Lower leg skin (tissue), 3 donors: ENCODE measurements around the gene AURKAIP1.

Source experiments
- POLR2A ChIP-seq, 2 donors: fragments of 450-650 bp; IDR thresholded peaks; one replicate each; pipeline ENCODE4 v1.6.1; 2016 to 2017; ENCODE audit warnings: antibody characterized with exemption in 2 of 2, mild to moderate bottlenecking in 1 of 2, moderate library complexity in 1 of 2
- TF ChIP-seq, protein P1 (sequence below), 3 donors: fragments of 450-650 bp; IDR thresholded peaks; one replicate each; pipeline ENCODE4 v1.5.1; 2016; ENCODE audit warnings: antibody characterized with exemption in 3 of 3, mild to moderate bottlenecking in 3 of 3, moderate library complexity in 2 of 3

DNA sequence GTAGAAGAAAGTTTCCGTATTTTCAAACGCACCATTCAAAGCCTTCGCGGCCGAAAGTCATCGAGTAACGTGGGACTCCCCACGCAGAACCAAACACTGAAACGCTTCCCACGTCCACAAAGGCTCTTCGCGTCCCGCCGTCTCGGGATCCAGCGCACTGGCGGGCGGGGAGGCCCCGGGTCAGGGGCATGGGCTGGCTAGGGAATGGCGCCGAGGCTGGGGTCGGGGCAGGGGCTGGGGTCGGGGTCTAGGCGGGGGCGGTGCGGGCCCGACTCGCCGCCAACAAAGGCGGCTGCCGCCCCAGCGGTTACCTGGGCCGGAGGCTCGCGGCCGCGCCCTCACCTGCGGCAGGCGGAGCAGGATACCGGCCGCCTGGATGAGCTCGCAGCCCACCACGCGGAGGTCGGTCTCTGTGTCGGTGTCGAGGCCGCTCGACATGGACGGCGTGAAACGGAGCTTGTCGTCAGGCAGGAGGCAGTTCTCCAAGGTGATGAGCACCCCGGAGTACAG is 23.7 kb upstream of the AURKAIP1 start:
- TF ChIP-seq POLR2A (IDR thresholded peaks at IDR 0.05), result no peak
- TF ChIP-seq, protein P1, sequence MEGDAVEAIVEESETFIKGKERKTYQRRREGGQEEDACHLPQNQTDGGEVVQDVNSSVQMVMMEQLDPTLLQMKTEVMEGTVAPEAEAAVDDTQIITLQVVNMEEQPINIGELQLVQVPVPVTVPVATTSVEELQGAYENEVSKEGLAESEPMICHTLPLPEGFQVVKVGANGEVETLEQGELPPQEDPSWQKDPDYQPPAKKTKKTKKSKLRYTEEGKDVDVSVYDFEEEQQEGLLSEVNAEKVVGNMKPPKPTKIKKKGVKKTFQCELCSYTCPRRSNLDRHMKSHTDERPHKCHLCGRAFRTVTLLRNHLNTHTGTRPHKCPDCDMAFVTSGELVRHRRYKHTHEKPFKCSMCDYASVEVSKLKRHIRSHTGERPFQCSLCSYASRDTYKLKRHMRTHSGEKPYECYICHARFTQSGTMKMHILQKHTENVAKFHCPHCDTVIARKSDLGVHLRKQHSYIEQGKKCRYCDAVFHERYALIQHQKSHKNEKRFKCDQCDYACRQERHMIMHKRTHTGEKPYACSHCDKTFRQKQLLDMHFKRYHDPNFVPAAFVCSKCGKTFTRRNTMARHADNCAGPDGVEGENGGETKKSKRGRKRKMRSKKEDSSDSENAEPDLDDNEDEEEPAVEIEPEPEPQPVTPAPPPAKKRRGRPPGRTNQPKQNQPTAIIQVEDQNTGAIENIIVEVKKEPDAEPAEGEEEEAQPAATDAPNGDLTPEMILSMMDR (IDR thresholded peaks at IDR 0.05), result no peak
